HFF-Myc (cell line): ENCODE results near the gene CSAD.

Experiments
- DNase-seq: peaks from one replicate; pipeline ENCODE4 v3.0.0-alpha.2; 2011; ENCODE audit warnings: low read depth; ENCODE audit errors: extremely low read depth
- H3K4me3 ChIP-seq: replicated peaks from 2 replicates; pipeline ENCODE4 v1.5.1; 2011; ENCODE audit warnings: low read depth, mild to moderate bottlenecking, control low read depth, low read length
- CTCF ChIP-seq: IDR thresholded peaks from 2 replicates; pipeline ENCODE4 v1.5.1; 2012; ENCODE audit warnings: mild to moderate bottlenecking, low read depth, low read length, control low read depth; ENCODE audit errors: missing control alignments

CSAD gene

GRCh38 chr12:53212931-53213330 is 32.2 kb upstream of the CSAD start:
- no peak for DNase-seq
- no peak overlapping the region for H3K4me3 ChIP-seq
- no peak for TF ChIP-seq CTCF

DNA sequence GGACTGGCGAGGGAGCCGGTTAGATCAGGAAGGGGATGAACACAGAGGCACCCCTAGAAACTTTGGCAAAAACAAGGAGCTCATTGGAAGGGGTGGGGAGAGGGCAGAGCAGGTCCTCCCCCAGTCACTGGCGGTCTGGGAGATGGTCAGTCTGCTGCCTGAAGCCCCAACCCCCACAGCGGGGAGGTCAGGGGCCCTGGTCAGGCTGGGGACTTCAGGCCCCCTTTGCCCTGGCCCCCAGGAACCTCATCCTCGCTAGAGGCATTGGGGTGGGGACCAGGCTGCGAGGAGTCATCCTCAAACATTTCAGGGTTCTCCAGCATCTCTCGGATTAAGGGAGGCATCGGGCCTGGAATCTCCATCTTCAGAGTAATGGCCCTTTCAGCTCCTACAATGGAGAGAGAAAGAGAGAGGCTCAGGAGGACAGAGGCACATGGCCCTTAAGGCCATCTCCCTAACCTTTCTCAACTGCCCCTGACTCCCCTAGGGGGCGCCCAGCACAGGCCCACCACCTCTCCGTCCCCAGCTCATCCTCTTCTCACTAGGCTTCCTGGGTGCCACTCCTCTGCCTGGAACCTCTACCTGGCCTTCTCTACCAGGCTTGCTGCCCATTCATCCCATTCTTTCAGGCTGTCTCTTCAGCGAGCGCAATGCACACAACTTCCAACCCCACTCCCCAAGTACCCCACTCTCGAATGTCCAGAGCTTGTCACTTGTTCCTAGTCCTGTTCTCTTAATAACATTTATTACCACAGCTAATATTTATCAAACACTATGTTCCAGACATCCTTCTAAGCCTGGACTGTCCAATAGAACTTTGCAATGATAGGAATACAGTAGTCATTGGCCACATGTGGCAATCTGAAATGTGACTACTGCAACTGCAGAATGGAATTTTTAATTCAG is 31.0 kb upstream of the CSAD start:
- DNase-seq = no peak
- H3K4me3 ChIP-seq = no peak overlapping the region
- peak; percentile 56 for TF ChIP-seq CTCF

- TF ChIP-seq CTCF = no peak
- no peak for DNase-seq
- H3K4me3 ChIP-seq = no peak overlapping the region
These were observed 30.1 kb upstream of the CSAD start for GRCh38 chr12:53210843-53211242.

DNA sequence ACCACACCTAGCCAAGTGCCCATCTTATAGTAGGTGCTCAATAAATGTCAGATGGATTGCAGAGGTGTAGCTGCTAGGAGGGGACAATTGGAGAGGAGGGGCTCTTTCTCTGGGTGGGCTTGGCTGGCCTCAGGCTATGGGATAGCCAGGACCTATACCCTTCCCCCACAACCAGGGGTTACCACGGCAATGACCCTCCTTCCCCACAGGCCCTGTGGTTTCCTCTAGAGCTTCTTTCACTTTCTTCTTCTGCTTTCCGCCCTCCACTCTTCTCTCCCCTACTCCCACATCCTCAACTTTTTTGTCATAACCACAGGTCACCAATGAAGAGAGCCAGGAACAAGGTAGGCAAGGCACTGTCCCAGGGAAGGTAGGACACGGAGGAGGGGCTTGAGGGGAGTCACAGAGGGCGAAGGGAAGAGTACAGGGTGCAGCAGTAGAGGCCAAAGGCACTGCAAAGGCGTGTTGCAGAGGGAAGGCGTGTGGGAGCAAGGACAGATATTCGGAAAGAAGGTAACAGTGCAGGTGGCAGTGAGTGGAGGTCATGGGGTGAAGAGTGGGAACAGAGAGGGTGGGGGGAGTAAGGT is 28.2 kb upstream of the CSAD start:
- no peak for TF ChIP-seq CTCF
- DNase-seq = no peak
- no peak overlapping the region for H3K4me3 ChIP-seq

DNA sequence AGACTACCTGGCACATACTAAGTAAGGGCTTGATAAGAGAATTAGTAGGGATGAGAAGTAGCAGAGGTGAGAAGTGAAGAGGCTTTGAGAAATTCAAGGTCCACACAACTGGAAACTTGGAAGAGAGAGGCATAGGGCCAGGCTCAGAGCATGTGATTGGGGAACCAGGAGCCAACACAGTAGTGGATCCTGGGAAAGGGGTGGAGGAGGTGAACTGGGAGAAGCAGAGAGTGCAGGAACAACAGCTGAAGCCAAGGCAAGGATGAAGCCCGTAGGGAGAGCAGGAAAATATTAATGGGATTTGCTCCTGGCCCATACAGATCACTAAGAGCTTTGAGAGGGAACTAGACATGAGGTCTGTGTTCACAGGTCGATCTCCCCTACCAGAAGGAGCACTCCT is 27.7 kb upstream of the CSAD start:
- TF ChIP-seq CTCF = no peak
- no peak for DNase-seq
- H3K4me3 ChIP-seq = no peak overlapping the region

GRCh38 chr12:53207042-53207441 is 26.3 kb upstream of the CSAD start, which contains the start of gene ITGB7:
Gene ITGB7, minus strand, starts transcription at chr12:53207251. Its CDS starts 6,808 bp downstream, at chr12:53200443.
- no peak for DNase-seq
- TF ChIP-seq CTCF = no peak
- no peak within 1 kb of the TSS for H3K4me3 ChIP-seq
